Activated CD4-positive, alpha-beta memory T cell treated with anti-CD3 and anti-CD28 coated beads for 36 hours (primary cell): ENCODE measurements around the gene GPR87. TPM values are rescaled to one million over a fixed set of nuclear protein-coding genes. Genes with fewer than 3 reads are reported as not detected.

Experiments
- CTCF ChIA-PET: fragments of 350-600 bp; sonication (Branson Sonifier 250); formaldehyde crosslinking; loops from one replicate; lab custom pipeline; 2021; ENCODE audit warnings: antibody characterized with exemption, inconsistent platforms; lab: Charles Lee
- POLR2A ChIA-PET: fragments of 350-600 bp; sonication (Branson Sonifier 250); formaldehyde crosslinking; loops from one replicate; lab custom pipeline; 2021; ENCODE audit warnings: antibody characterized with exemption; lab: Charles Lee
- DNase-seq: peaks from one replicate; pipeline ENCODE4 v3.0.0-alpha.2; 2020
- H3K27ac Mint-ChIP-seq: one replicate; pipeline ENCODE4 v1.8.0; 2021; ENCODE audit warnings: mixed read lengths
- H3K27me3 Mint-ChIP-seq: one replicate; pipeline ENCODE4 v1.8.0; 2021; ENCODE audit warnings: mixed read lengths
- H3K36me3 Mint-ChIP-seq: one replicate; pipeline ENCODE4 v1.8.0; 2021; ENCODE audit warnings: mixed read lengths
- H3K4me1 Mint-ChIP-seq: one replicate; pipeline ENCODE4 v1.8.0; 2021; ENCODE audit warnings: low read depth, mixed read lengths
- H3K4me3 Mint-ChIP-seq: one replicate; pipeline ENCODE4 v1.8.0; 2021; ENCODE audit warnings: mild to moderate bottlenecking, mixed read lengths
- H3K9me3 Mint-ChIP-seq: one replicate; pipeline ENCODE4 v1.8.0; 2021; ENCODE audit warnings: mixed read lengths
- intact Hi-C: fragments of 100-400 bp; cut with micrococcal nuclease; formaldehyde crosslinking; loops from one replicate; pipeline ENCODE4 v1.15.1; 2023
- total RNA-seq, 2 experiments: library from RNA; stranded (reverse); gene quantifications; one replicate each; pipeline ENCODE4 v1.2.3, GENCODE V29; 2021

The GPR87 gene
- total RNA-seq, 2 experiments from 2014 or later: 1.1 TPM

- no peak for DNase-seq
- peak overlapping the region; percentile 68 for H3K27ac Mint-ChIP-seq
- peaks cover 8% of the 10 kb centered on the region for H3K27me3 Mint-ChIP-seq
- peak overlapping the region; percentile 17 for H3K4me3 Mint-ChIP-seq
- POLR2A ChIA-PET: interaction anchor here (1.0 to 2.4 kb wide), 5 partner anchors 10 to 108 kb away, joined by 3 to 42 read pairs (median 4); no protein-coding TSS in a partner anchor
- H3K9me3 Mint-ChIP-seq: no peaks in the 10 kb centered on the region
- H3K4me1 Mint-ChIP-seq: peaks cover 24% of the 10 kb centered on the region
- intact Hi-C loops: loop anchor here (1.0 to 2.0 kb wide), 4 partner anchors 8 to 113 kb away; partner anchors contain the start of gene GPR171
- no peaks in the 10 kb centered on the region for H3K36me3 Mint-ChIP-seq
- CTCF ChIA-PET: interaction anchor here (0.7 to 2.6 kb wide), 6 partner anchors 10 to 145 kb away, joined by 3 to 32 read pairs (median 6); no protein-coding TSS in a partner anchor
Measured at GRCh38 chr3:151315846-151316245, 774 bp downstream of the GPR87 start.

GRCh38 chr3:151315136-151315535 is 1.5 kb downstream of the GPR87 start:
- intact Hi-C loops: no loop called here
- ChIA-PET POLR2A (interaction anchor here (2.4 kb wide), 1 partner anchor 9 kb away, joined by 42 read pairs; no protein-coding TSS in a partner anchor), CTCF (interaction anchor here (2.6 kb wide), 1 partner anchor 9 kb away, joined by 32 read pairs; no protein-coding TSS in a partner anchor)
- Mint-ChIP-seq H3K9me3 (no peaks in the 10 kb centered on the region), H3K27me3 (peaks cover 8% of the 10 kb centered on the region), H3K4me1 (peaks cover 24% of the 10 kb centered on the region), H3K27ac (peak overlapping the region; percentile 14), H3K4me3 (no peak overlapping the region), H3K36me3 (no peaks in the 10 kb centered on the region)
- DNase-seq: no peak

GRCh38 chr3:151314593-151314992 is 2.0 kb downstream of the GPR87 start:
- DNase-seq: no peak
- intact Hi-C loops: no loop called here
- no peak overlapping the region for H3K4me3 Mint-ChIP-seq
- POLR2A ChIA-PET: no interaction called here
- H3K9me3 Mint-ChIP-seq: no peaks in the 10 kb centered on the region
- H3K4me1 Mint-ChIP-seq: peaks cover 21% of the 10 kb centered on the region
- peaks cover 8% of the 10 kb centered on the region for H3K27me3 Mint-ChIP-seq
- CTCF ChIA-PET: interaction anchor here (1.2 kb wide), 1 partner anchor 604 kb away, joined by 3 read pairs; no protein-coding TSS in a partner anchor
- no peak overlapping the region for H3K27ac Mint-ChIP-seq
- no peaks in the 10 kb centered on the region for H3K36me3 Mint-ChIP-seq

- POLR2A ChIA-PET: no interaction called here
Measured at GRCh38 chr3:151314137-151314536, 2.5 kb downstream of the GPR87 start.

GRCh38 chr3:151312972-151313371 is 3.6 kb downstream of the GPR87 start:
- H3K27ac Mint-ChIP-seq: no peak overlapping the region
- no peaks in the 10 kb centered on the region for H3K9me3 Mint-ChIP-seq
- H3K4me3 Mint-ChIP-seq: no peak overlapping the region
- peaks cover 8% of the 10 kb centered on the region for H3K27me3 Mint-ChIP-seq
- POLR2A ChIA-PET: no interaction called here
- intact Hi-C loops: no loop called here
- DNase-seq: no peak
- H3K4me1 Mint-ChIP-seq: peaks cover 35% of the 10 kb centered on the region
- H3K36me3 Mint-ChIP-seq: no peaks in the 10 kb centered on the region
- CTCF ChIA-PET: interaction anchor here (0.6 to 1.2 kb wide), 2 partner anchors 15 to 86 kb away, joined by 3 read pairs; no protein-coding TSS in a partner anchor

More at GRCh38 chr3:151314137-151314536, 2.5 kb downstream of the GPR87 start:
- H3K4me3 Mint-ChIP-seq: no peak overlapping the region
- no peaks in the 10 kb centered on the region for H3K36me3 Mint-ChIP-seq
- no peaks in the 10 kb centered on the region for H3K9me3 Mint-ChIP-seq
- peaks cover 8% of the 10 kb centered on the region for H3K27me3 Mint-ChIP-seq
- peaks cover 25% of the 10 kb centered on the region for H3K4me1 Mint-ChIP-seq
- CTCF ChIA-PET: interaction anchor here (1.1 to 1.2 kb wide), 2 partner anchors 146 to 604 kb away, joined by 3 read pairs; no protein-coding TSS in a partner anchor
- H3K27ac Mint-ChIP-seq: no peak overlapping the region
- intact Hi-C loops: no loop called here
- DNase-seq: no peak

GRCh38 chr3:151309566-151309965 is 7.1 kb downstream of the GPR87 start:
- H3K4me1 Mint-ChIP-seq: peaks cover 47% of the 10 kb centered on the region
- POLR2A ChIA-PET: interaction anchor here (0.7 to 1.4 kb wide), 2 partner anchors 102 to 140 kb away, joined by 3 read pairs; no protein-coding TSS in a partner anchor
- no peak overlapping the region for H3K4me3 Mint-ChIP-seq
- intact Hi-C loops: loop anchor here (5.0 kb wide), 3 partner anchors 572 to 948 kb away; no protein-coding TSS in a partner anchor
- no peaks in the 10 kb centered on the region for H3K9me3 Mint-ChIP-seq
- no peak for DNase-seq
- H3K27ac Mint-ChIP-seq: no peak overlapping the region
- H3K27me3 Mint-ChIP-seq: peaks cover 3% of the 10 kb centered on the region
- CTCF ChIA-PET: interaction anchor here (0.5 to 1.0 kb wide), 2 partner anchors 18 to 1734 kb away, joined by 3 to 5 read pairs; no protein-coding TSS in a partner anchor
- no peaks in the 10 kb centered on the region for H3K36me3 Mint-ChIP-seq

GRCh38 chr3:151307583-151308488 is 8.8 kb downstream of the GPR87 start:
- DNase-seq: no peak
- Mint-ChIP-seq H3K9me3 (no peaks in the 10 kb centered on the region), H3K4me3 (no peak overlapping the region), H3K4me1 (peaks cover 60% of the 10 kb centered on the region), H3K36me3 (no peaks in the 10 kb centered on the region), H3K27me3 (peaks cover 7% of the 10 kb centered on the region), H3K27ac (peak overlapping the region; percentile 50)
- CTCF ChIA-PET: interaction anchor here (0.8 to 4.5 kb wide), 4 partner anchors 8 to 20 kb away, joined by 3 to 32 read pairs (median 4); partner anchors contain the start of gene GPR87
- POLR2A ChIA-PET: interaction anchor here (1.3 to 4.6 kb wide), 4 partner anchors 8 to 105 kb away, joined by 3 to 42 read pairs (median 3); partner anchors contain the start of genes GPR171 and GPR87
- intact Hi-C loops: loop anchor here (1.0 to 5.0 kb wide), 4 partner anchors 8 to 949 kb away; partner anchors contain the start of gene GPR87

GRCh38 chr3:151307131-151307530 is 9.5 kb downstream of the GPR87 start:
- Mint-ChIP-seq H3K4me3 (no peak overlapping the region), H3K27ac (no peak overlapping the region), H3K9me3 (no peaks in the 10 kb centered on the region), H3K4me1 (peaks cover 63% of the 10 kb centered on the region), H3K36me3 (no peaks in the 10 kb centered on the region), H3K27me3 (peaks cover 12% of the 10 kb centered on the region)
- intact Hi-C loops: loop anchor here (5.0 kb wide), 3 partner anchors 570 to 950 kb away; no protein-coding TSS in a partner anchor
- ChIA-PET POLR2A (interaction anchor here (1.3 to 4.6 kb wide), 3 partner anchors 9 to 105 kb away, joined by 3 to 42 read pairs (median 3); partner anchors contain the start of genes GPR171 and GPR87), CTCF (interaction anchor here (1.0 to 4.5 kb wide), 5 partner anchors 9 to 139 kb away, joined by 3 to 32 read pairs (median 4); partner anchors contain the start of gene GPR87)
- DNase-seq: no peak

GRCh38 chr3:151306168-151306810 is 10.3 kb downstream of the GPR87 start:
- Mint-ChIP-seq H3K27me3 (peaks cover 15% of the 10 kb centered on the region), H3K4me3 (peak overlapping the region; percentile 20), H3K36me3 (no peaks in the 10 kb centered on the region), H3K9me3 (no peaks in the 10 kb centered on the region), H3K4me1 (peaks cover 72% of the 10 kb centered on the region), H3K27ac (peak overlapping the region; percentile 56)
- intact Hi-C loops: loop anchor here (5.0 kb wide), 3 partner anchors 569 to 951 kb away; no protein-coding TSS in a partner anchor
- DNase-seq: no peak
- ChIA-PET POLR2A (interaction anchor here (0.7 to 4.6 kb wide), 8 partner anchors 10 to 101 kb away, joined by 3 to 42 read pairs (median 4); partner anchors contain the start of gene GPR87), CTCF (interaction anchor here (1.0 to 4.5 kb wide), 8 partner anchors 10 to 138 kb away, joined by 3 to 32 read pairs (median 6); partner anchors contain the start of gene GPR87)

- H3K36me3 Mint-ChIP-seq: no peaks in the 10 kb centered on the region
- no peaks in the 10 kb centered on the region for H3K9me3 Mint-ChIP-seq
- CTCF ChIA-PET: interaction anchor here (0.7 to 4.5 kb wide), 12 partner anchors 10 to 1955 kb away, joined by 3 to 32 read pairs (median 6); partner anchors contain the start of gene GPR87
- POLR2A ChIA-PET: interaction anchor here (0.7 to 4.6 kb wide), 11 partner anchors 10 to 103 kb away, joined by 3 to 42 read pairs (median 4); partner anchors contain the start of genes GPR171 and GPR87
- no peak for DNase-seq
- H3K27ac Mint-ChIP-seq: peak overlapping the region; percentile 56
- peak overlapping the region; percentile 20 for H3K4me3 Mint-ChIP-seq
- peaks cover 75% of the 10 kb centered on the region for H3K4me1 Mint-ChIP-seq
- peaks cover 15% of the 10 kb centered on the region for H3K27me3 Mint-ChIP-seq
- intact Hi-C loops: loop anchor here (1.0 to 5.0 kb wide), 9 partner anchors 21 to 952 kb away; partner anchors contain the start of genes GPR171, P2RY14 and SIAH2
Measured at GRCh38 chr3:151305775-151306151, 10.9 kb downstream of the GPR87 start.
